HFF-Myc (cell line): ENCODE data around the gene REST.

Experiments used
- DNase-seq: peaks from one replicate; pipeline ENCODE4 v3.0.0-alpha.2; 2011; ENCODE audit warnings: low read depth; ENCODE audit errors: extremely low read depth
- H3K4me3 ChIP-seq: replicated peaks from 2 replicates; pipeline ENCODE4 v1.5.1; 2011; ENCODE audit warnings: low read depth, mild to moderate bottlenecking, control low read depth, low read length
- CTCF ChIP-seq: IDR thresholded peaks from 2 replicates; pipeline ENCODE4 v1.5.1; 2012; ENCODE audit warnings: mild to moderate bottlenecking, low read depth, low read length, control low read depth; ENCODE audit errors: missing control alignments

REST gene

GRCh38 chr4:56907489-56908205 is at the start of gene REST:
REST (plus strand) TSS chr4:56907900; CDS start chr4:56910639, 2,739 bp downstream.
- peak within 1 kb of the TSS; percentile 86 for H3K4me3 ChIP-seq
- no peak for DNase-seq
- no peak for TF ChIP-seq CTCF

- TF ChIP-seq CTCF, result no peak
Measured at GRCh38 chr4:56859841-56860240, 47.9 kb upstream of the REST start.

GRCh38 chr4:56860781-56861180 is 46.9 kb upstream of the REST start:
- TF ChIP-seq CTCF, result no peak
- DNase-seq, result no peak
- no peak overlapping the region for H3K4me3 ChIP-seq

More at GRCh38 chr4:56859841-56860240, 47.9 kb upstream of the REST start:
- H3K4me3 ChIP-seq, result no peak overlapping the region
- DNase-seq, result no peak

- H3K4me3 ChIP-seq, result no peak overlapping the region
- TF ChIP-seq CTCF, result no peak
- no peak for DNase-seq
Measured at GRCh38 chr4:56861360-56861759, 46.3 kb upstream of the REST start.

GRCh38 chr4:56863441-56864139 is 44.1 kb upstream of the REST start:
- no peak for TF ChIP-seq CTCF
- no peak for DNase-seq
- H3K4me3 ChIP-seq, result no peak overlapping the region

- H3K4me3 ChIP-seq, result peak overlapping the region; percentile 30
- DNase-seq, result peak; percentile 87
- TF ChIP-seq CTCF, result no peak
Measured at GRCh38 chr4:56870946-56871345, 36.8 kb upstream of the REST start.
